ENCODE data around the gene AMER1. TPM values are rescaled to one million over a fixed set of nuclear protein-coding genes. Genes with fewer than 3 reads are reported as not detected.

Gene AMER1
- polyA plus RNA-seq, 1 donor (not counting 4 experiments of a cell fraction or from before 2014, with no cell fraction given): 1.3 TPM

DNA sequence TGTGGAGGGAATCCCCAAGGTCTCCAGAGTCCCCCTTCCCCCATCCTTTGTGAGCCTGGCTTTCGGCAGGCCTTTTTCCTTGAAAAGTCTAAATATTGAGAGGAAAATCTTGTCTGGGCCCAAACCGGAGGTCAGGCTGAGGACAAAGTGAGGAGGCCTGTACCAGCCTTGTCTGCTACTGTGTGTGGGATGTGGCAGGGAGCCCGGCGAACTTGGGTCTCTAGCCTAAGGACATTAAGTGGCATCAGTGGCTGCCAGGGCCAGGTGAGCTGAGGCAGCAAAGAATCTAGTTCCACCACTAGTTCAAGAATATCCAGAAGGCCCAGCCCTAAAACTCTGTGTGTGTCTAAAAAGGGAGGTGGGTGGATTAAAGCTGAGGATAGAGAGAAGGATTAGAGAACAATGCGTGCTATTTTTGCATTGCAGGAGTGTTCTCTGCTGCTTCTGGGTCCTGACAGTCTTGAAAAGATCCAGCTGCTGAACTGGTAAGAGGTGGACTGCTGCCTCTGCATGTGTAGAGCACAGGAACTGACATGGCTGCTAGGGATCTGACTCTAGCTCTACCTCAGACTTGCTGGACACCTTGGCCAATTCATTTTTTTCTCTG is 1.2 kb upstream of the AMER1 start:
- no peaks in the 10 kb centered on the region for H3K9me1 ChIP-seq (ENCODE audit: control insufficient read depth, extremely low read depth, insufficient read depth, low read length)
- no peaks in the 10 kb centered on the region for H3K36me3 ChIP-seq (ENCODE audit: control insufficient read depth in 2 of 2, extremely low read depth in 1 of 2, insufficient read depth in 2 of 2, low read length in 2 of 2)
- H3K9me3 ChIP-seq (ENCODE audit: control insufficient read depth, low read depth, low read length): no peaks in the 10 kb centered on the region
- H3K79me2 ChIP-seq (ENCODE audit: control insufficient read depth, insufficient read depth, low read length): no peaks in the 10 kb centered on the region
- peak overlapping the region; percentile 78 for H3K9ac ChIP-seq (ENCODE audit: control insufficient read depth, extremely low read depth, insufficient read depth, low read length)
- H3K27ac ChIP-seq (ENCODE audit: control insufficient read depth, insufficient read depth, low read length): peak overlapping the region; percentile 69
- H2AFZ ChIP-seq (ENCODE audit: control insufficient read depth, low read length): peak overlapping the region; percentile 67
- DNase-seq (ENCODE audit: low read depth, low spot score) (no peak), FAIRE-seq (no peak)
- H4K20me1 ChIP-seq (ENCODE audit: control insufficient read depth, extremely low read depth, insufficient read depth, low read length): no peaks in the 10 kb centered on the region
- peak overlapping the region in 2 of 3 experiments; percentile 63 to 64 for H3K4me3 ChIP-seq (ENCODE audit: control insufficient read depth in 2 of 3, extremely low read depth in 1 of 3, insufficient read depth in 2 of 3, low read depth in 1 of 3, low read length in 3 of 3)
- TF ChIP-seq, protein P1, sequence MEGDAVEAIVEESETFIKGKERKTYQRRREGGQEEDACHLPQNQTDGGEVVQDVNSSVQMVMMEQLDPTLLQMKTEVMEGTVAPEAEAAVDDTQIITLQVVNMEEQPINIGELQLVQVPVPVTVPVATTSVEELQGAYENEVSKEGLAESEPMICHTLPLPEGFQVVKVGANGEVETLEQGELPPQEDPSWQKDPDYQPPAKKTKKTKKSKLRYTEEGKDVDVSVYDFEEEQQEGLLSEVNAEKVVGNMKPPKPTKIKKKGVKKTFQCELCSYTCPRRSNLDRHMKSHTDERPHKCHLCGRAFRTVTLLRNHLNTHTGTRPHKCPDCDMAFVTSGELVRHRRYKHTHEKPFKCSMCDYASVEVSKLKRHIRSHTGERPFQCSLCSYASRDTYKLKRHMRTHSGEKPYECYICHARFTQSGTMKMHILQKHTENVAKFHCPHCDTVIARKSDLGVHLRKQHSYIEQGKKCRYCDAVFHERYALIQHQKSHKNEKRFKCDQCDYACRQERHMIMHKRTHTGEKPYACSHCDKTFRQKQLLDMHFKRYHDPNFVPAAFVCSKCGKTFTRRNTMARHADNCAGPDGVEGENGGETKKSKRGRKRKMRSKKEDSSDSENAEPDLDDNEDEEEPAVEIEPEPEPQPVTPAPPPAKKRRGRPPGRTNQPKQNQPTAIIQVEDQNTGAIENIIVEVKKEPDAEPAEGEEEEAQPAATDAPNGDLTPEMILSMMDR (optimal IDR thresholded peaks at IDR 0.05 in 1 of 3, IDR thresholded peaks at IDR 0.05 in 1 of 3, conservative IDR thresholded peaks at IDR 0.05 in 1 of 3; ENCODE audit: extremely low read depth in 1 of 3, insufficient read depth in 2 of 3, low read length in 3 of 3): no peak
- TF ChIP-seq EZH2 (IDR thresholded peaks at IDR 0.05; ENCODE audit: low read length): no peak
- no peaks in the 10 kb centered on the region for H3K27me3 ChIP-seq (ENCODE audit: control insufficient read depth, extremely low read depth, insufficient read depth, low read length)
- peaks cover 6% of the 10 kb centered on the region for H3K4me1 ChIP-seq (ENCODE audit: control insufficient read depth, extremely low read depth, insufficient read depth, low read length)
- dilution Hi-C loops (cut with MboI; ENCODE audit: extremely low pct_ligation_motif_present, low sequenced_read_pairs): no loop called here
- peak overlapping the region; percentile 86 for H3K4me2 ChIP-seq (ENCODE audit: control insufficient read depth, extremely low read depth, insufficient read depth, low read depth, low read length)

DNA sequence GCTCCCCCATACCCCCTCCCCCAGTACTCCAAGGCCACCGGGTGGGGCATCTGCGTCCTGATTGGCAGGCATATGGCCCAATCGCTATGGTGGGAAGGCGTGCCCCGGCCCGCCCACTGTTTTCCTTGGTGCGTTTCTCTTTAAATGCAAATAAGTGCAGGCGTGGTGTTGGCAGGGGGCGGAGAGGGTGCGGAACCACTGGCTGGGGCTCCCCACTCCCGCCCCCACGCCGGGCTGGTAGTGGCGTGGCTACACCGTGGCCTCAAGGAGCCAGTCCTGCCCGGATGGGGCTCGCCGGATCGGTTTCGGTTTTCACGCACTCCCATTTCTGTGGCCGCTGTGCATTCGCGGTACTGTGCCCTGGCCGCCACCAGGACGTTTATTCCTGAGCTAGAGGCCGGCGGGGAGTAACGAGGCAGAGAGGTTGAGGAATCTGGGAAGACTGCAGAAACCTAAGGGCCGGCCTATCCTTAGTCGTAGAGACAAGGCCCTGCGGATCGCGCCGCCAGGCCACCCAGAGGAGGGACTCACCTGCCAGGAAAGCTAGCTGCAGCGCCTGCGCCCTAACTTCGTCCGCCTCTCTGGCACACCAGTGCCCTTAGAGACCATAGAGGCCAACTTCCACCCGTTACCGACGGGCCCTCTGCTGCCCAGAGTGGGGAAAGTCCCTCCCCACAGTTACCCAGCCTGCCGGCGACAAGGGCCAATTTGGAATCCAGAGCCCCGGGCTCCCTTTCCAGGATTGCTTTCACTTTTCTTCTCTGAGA is 410 bp upstream of the AMER1 start:
- dilution Hi-C loops (cut with MboI; ENCODE audit: extremely low pct_ligation_motif_present, low sequenced_read_pairs): no loop called here
- no peak for FAIRE-seq

More for the DNA sequence above, 410 bp upstream of the AMER1 start:
- peak overlapping the region; percentile 67 for H2AFZ ChIP-seq (ENCODE audit: control insufficient read depth, low read length)
- H3K4me3 ChIP-seq (ENCODE audit: control insufficient read depth in 2 of 3, extremely low read depth in 1 of 3, insufficient read depth in 2 of 3, low read depth in 1 of 3, low read length in 3 of 3): peak overlapping the region; percentile 54 to 64 (median 63)
- no peaks in the 10 kb centered on the region for H3K9me3 ChIP-seq (ENCODE audit: control insufficient read depth, low read depth, low read length)
- no peaks in the 10 kb centered on the region for H3K79me2 ChIP-seq (ENCODE audit: control insufficient read depth, insufficient read depth, low read length)
- H4K20me1 ChIP-seq (ENCODE audit: control insufficient read depth, extremely low read depth, insufficient read depth, low read length): no peaks in the 10 kb centered on the region
- DNase-seq (ENCODE audit: low read depth, low spot score): peak; percentile 41
- H3K36me3 ChIP-seq (ENCODE audit: control insufficient read depth in 2 of 2, extremely low read depth in 1 of 2, insufficient read depth in 2 of 2, low read length in 2 of 2): no peaks in the 10 kb centered on the region
- TF ChIP-seq EZH2 (IDR thresholded peaks at IDR 0.05; ENCODE audit: low read length): no peak
- TF ChIP-seq, protein P1 (optimal IDR thresholded peaks at IDR 0.05 in 1 of 3, IDR thresholded peaks at IDR 0.05 in 1 of 3, conservative IDR thresholded peaks at IDR 0.05 in 1 of 3; ENCODE audit: extremely low read depth in 1 of 3, insufficient read depth in 2 of 3, low read length in 3 of 3): peak in 2 of 3 experiments; percentile 8 to 41
- peak overlapping the region; percentile 78 for H3K9ac ChIP-seq (ENCODE audit: control insufficient read depth, extremely low read depth, insufficient read depth, low read length)
- peak overlapping the region; percentile 86 for H3K4me2 ChIP-seq (ENCODE audit: control insufficient read depth, extremely low read depth, insufficient read depth, low read depth, low read length)
- H3K27ac ChIP-seq (ENCODE audit: control insufficient read depth, insufficient read depth, low read length): peak overlapping the region; percentile 69
- peaks cover 6% of the 10 kb centered on the region for H3K4me1 ChIP-seq (ENCODE audit: control insufficient read depth, extremely low read depth, insufficient read depth, low read length)
- H3K27me3 ChIP-seq (ENCODE audit: control insufficient read depth, extremely low read depth, insufficient read depth, low read length): no peaks in the 10 kb centered on the region
- H3K9me1 ChIP-seq (ENCODE audit: control insufficient read depth, extremely low read depth, insufficient read depth, low read length): no peaks in the 10 kb centered on the region

All from keratinocyte (primary cell).